ENCODE data around the gene GMCL2.

GMCL2 gene

GRCh38 chr5:178221282-178221681 is 34.1 kb upstream of the GMCL2 start:
- FAIRE-seq, result no peak

GRCh38 chr5:178218827-178219226 is 31.7 kb upstream of the GMCL2 start:
- FAIRE-seq, result peak; percentile 85

DNA sequence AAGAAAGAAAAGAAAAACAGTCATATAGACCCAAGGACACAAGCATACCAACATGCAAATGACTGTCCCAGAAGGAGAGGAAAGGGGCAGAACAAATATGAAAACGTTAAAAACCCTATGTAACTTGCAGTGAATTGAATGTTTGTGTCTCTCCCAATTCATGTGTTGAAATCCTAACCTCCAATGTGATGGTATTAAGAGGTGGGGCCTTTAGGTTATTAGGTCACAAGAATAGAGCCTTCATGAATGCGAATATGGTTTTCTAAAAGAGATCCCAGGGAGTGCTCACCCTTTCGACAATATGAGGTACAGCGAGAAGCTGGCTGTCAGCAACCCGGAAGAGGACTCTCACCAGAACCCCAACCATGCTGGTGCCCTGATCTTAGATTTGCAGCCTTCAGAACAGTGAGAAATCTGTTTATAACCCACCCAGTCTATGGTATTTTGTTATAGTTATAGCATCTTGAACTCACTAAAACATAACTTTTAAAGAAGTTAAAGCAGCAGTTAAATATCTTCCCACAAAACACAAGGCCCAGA is 31.1 kb upstream of the GMCL2 start:
- no peak for FAIRE-seq

DNA sequence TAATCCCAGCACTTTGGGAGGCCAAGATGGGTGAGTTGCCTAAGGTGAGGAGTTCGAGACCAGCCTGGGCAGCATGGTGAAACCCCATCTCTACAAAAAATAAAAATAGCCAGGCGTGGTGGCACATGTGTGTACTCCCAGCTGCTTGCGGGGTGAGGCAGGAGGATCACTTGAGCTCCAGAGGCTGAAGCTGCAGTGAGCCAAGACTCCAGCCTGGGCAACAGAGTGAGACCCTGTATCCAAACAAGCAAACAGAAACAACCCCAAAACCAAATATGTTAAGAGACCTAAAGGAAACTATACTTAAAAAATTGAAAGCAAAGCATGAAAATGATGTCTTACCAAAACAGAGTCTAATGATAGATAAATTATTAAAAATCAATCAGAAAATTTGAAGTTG is 29.6 kb upstream of the GMCL2 start:
- no peak for FAIRE-seq

- no peak for FAIRE-seq
These were observed 28.9 kb upstream of the GMCL2 start for GRCh38 chr5:178216088-178216534.

GRCh38 chr5:178215280-178216002 is 28.3 kb upstream of the GMCL2 start:
- no peak for FAIRE-seq

- FAIRE-seq, result no peak
These were observed 27.1 kb upstream of the GMCL2 start for GRCh38 chr5:178214160-178214803.

DNA sequence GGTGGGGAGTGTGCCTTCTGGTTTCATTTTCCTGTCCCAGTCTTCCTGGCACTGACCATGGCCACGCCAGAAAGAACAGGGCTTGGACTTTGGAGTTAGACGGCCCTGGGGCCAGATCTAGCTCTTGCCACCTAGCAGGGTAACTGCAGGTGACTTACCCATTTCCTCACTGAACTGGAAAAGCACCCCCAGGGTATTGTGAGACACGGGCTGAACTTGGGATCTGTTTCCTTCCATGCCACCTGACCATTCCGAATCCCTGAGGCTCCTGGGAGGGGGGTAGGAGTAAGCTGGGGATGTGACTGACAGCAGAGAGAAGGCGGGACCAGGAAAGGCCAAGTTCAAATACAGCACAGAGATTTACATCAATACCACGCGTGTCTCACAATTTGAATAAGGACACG is 26.6 kb upstream of the GMCL2 start:
- FAIRE-seq, result no peak

GRCh38 chr5:178213003-178213461 is 25.9 kb upstream of the GMCL2 start:
- no peak for FAIRE-seq

GRCh38 chr5:178212241-178213002 is 25.3 kb upstream of the GMCL2 start:
- FAIRE-seq, result no peak

- FAIRE-seq, result no peak
These were observed 24.2 kb upstream of the GMCL2 start for GRCh38 chr5:178211095-178212048.

DNA sequence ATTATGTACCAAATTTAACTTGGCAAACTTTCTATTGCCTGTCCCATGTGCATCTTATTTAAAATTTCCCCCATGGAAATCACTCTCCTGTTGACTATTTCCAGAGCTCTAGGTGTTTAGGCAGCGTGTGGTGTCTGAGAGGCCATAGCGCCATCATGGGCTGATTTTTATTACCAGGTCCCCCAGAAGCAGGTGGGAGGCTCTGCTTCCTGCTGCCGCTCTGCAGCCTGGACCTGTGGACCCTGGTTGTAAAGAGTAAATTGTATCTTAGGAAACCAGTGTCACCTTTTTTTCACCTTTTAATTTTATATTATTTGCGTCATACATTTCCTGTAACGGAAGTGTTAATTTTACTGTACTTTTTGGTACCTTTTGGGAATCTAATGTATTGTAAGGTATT is 23.5 kb upstream of the GMCL2 start:
- FAIRE-seq, result no peak

DNA sequence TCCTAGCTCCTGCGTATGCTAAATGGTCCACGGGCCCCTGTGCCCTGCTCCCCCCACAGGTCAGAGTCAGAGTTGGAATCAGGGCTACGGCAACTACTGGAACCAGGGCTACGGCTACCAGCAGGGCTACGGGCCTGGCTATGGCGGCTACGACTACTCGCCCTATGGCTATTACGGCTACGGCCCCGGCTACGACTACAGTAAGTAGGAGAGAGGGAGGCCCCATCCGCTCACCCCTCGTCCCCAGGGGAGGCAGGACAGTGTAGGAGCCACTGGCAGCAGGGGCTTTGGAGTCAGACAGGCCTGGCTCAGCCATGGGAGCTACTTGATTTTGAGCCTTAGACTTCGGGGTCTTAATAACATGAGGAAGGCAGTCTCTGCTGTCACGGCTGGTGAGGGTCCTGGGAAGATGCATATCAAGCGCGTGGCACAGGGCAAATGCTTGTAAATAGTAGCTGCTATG is 22.9 kb upstream of the GMCL2 start:
- FAIRE-seq, result no peak

- FAIRE-seq, result no peak
These were observed 22.3 kb upstream of the GMCL2 start for GRCh38 chr5:178209334-178210072.

DNA sequence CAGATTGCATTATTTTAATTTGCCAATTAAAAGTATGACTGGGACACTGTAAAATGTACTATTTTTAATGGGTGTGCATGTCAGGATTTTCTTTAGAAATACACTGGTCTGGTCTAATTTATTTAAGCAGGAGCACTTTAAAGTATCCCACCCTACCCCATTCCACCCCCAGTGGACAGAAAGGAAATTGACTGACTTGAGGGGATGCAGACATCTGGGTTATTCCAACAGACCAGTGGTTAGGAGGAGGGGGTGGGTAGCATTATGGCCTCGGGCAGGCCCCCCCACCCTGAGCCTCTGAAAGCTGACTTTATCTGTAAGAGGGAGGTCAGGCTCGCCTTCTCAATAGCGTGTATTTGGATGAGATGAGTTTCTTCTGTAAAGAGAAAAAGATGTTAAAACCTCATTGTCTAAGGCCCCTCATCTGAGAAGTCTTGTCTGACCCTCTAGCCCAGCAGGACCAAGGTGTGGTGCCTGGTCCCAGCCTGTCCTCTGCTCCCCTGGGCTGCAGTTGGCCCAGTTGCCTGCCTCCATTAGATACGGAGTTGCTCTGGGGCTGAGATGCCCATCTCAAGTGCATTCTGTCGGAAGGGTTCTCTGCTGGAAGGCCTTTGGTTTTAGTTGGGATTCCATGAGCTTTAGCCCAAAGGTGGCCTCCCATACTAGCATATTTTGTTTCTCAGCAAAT is 21.5 kb upstream of the GMCL2 start:
- no peak for FAIRE-seq

DNA sequence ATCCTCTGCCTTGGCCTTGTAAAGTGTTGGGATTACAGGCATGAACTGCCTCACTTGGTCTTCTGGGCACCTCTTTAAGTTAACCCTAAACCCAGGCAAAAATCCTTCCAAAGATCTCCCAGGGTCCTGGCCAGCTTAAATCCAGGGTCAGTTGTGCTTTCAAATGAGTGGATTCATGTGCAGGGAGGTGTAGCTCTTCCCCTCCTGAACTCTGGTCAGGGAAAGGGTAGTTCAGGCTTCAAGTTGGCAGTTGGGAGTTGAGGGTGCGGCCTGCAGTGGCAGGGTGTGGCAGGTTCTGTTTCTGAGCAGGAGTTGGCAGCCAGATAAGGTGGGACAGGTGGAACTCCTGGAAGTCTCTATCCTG is 20.7 kb upstream of the GMCL2 start:
- no peak for FAIRE-seq

- FAIRE-seq, result no peak
These were observed 20.2 kb upstream of the GMCL2 start for GRCh38 chr5:178207183-178207916.

DNA sequence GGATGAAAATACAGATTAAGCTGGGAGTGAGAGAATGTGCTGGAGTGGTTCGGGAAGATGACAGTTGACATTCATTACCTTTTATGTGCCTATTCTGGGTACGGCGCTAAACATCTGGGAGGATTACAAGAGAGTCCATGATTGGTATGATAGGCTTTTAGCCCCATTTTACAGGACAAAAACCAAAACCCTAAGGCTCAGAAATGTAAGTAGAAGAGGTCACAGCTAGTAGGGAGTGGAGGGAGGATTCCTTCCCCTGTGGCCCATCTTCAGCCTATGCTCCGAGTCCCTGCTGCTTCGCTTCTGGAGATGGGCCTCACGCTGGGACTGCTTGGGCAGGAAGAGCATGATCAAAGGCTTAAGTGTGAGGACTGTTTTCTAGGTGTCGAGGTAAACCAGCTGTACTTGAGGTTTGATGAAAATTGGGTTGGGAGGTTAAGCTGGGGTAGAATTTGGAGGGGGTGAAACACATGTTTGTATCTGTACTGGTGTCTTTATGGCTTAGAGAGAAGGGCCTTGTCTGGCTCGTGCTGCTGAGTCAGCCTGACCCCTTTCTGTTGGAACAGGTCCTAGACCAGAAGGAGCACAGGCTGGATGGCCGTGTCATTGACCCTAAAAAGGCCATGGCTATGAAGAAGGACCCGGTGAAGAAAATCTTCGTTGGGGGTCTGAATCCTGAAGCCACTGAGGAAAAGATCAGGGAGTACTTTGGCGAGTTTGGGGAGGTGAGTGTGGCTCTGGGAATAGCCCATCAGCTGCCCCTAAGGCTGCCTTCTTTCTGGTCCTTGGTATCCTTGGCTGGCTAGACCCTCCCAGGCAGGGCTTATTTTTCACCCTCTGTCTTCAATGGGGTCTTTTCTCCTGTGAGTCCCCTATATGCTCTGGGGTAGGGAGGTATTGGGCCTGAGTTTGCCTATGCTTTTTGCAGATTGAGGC is 19.3 kb upstream of the GMCL2 start:
- no peak for FAIRE-seq

GRCh38 chr5:178205749-178206047 is 18.5 kb upstream of the GMCL2 start:
- no peak for FAIRE-seq
